GM06990 (cell line): ENCODE measurements around the gene TXLNG.

Source experiments
- DNase-seq: peaks from one replicate; pipeline ENCODE4 v3.0.0-alpha.2; 2011; ENCODE audit not compliant: insufficient read length; ENCODE audit errors: extremely low read depth
- H3K27me3 ChIP-seq: replicated peaks from 2 replicates; pipeline ENCODE4 v1.6.0; 2011; ENCODE audit warnings: low read length; ENCODE audit not compliant: control insufficient read depth, insufficient read depth
- H3K36me3 ChIP-seq: 2 replicates; pipeline ENCODE4 v1.5.1; 2011; ENCODE audit warnings: low read length; ENCODE audit not compliant: control insufficient read depth, insufficient read depth
- H3K4me3 ChIP-seq: replicated peaks from 2 replicates; pipeline ENCODE4 v1.5.1; 2011; ENCODE audit warnings: low read depth, mild to moderate bottlenecking, control low read depth, low read length
- CTCF ChIP-seq: IDR thresholded peaks from 2 replicates; pipeline ENCODE4 v1.5.1; 2011; ENCODE audit warnings: low read length, control low read depth, mild to moderate bottlenecking, inconsistent platforms; ENCODE audit not compliant: insufficient read depth, poor library complexity, severe bottlenecking

TXLNG gene

GRCh38 chrX:16786139-16786790, at the start of gene TXLNG:
Gene TXLNG, plus strand, starts transcription at chrX:16786466. Its CDS starts 22 bp downstream, at chrX:16786488.
- TF ChIP-seq CTCF = no peak
- Histone ChIP-seq H3K36me3 (no peaks in the 10 kb centered on the region; the same call in 1 of the 2 replicates), H3K27me3 (no peaks in the 10 kb centered on the region), H3K4me3 (peak within 1 kb of the TSS; percentile 88)
- peak; percentile 100 for DNase-seq

- H3K36me3 ChIP-seq = peaks cover 2% of the 10 kb centered on the region; the same call in 1 of the 2 replicates
- TF ChIP-seq CTCF = no peak
- H3K4me3 ChIP-seq = no peak overlapping the region
- no peaks in the 10 kb centered on the region for H3K27me3 ChIP-seq
- DNase-seq = no peak
Observed at GRCh38 chrX:16737024-16737423, 49.2 kb upstream of the TXLNG start.

- Histone ChIP-seq H3K36me3 (peaks cover 9% of the 10 kb centered on the region), H3K4me3 (no peak overlapping the region), H3K27me3 (no peaks in the 10 kb centered on the region)
- no peak for DNase-seq
- no peak for TF ChIP-seq CTCF
Observed at GRCh38 chrX:16739574-16739973, 46.7 kb upstream of the TXLNG start.

- no peak overlapping the region for H3K4me3 ChIP-seq
- DNase-seq = no peak
- no peak for TF ChIP-seq CTCF
- H3K36me3 ChIP-seq = peaks cover 16% of the 10 kb centered on the region
- no peaks in the 10 kb centered on the region for H3K27me3 ChIP-seq
Observed at GRCh38 chrX:16743604-16744325, 42.5 kb upstream of the TXLNG start.

GRCh38 chrX:16745102-16745501, 41.2 kb upstream of the TXLNG start:
- DNase-seq = no peak
- no peaks in the 10 kb centered on the region for H3K27me3 ChIP-seq
- no peak overlapping the region for H3K4me3 ChIP-seq
- no peak for TF ChIP-seq CTCF
- peaks cover 18% of the 10 kb centered on the region for H3K36me3 ChIP-seq
